Neural progenitor cell (in vitro differentiated cells): Measurements from ENCODE around the gene ETV6. TPM values are rescaled to one million over a fixed set of nuclear protein-coding genes. Genes with fewer than 3 reads are reported as not detected.

Experiments used
- DNase-seq: peaks from one replicate; pipeline ENCODE4 v3.0.0-alpha.2; 2016; ENCODE audit warnings: low spot score
- H2AFZ ChIP-seq: fragments of 200-600 bp; sonication (generic); replicated peaks from 2 replicates; pipeline ENCODE4 v1.6.1; 2016; ENCODE audit warnings: antibody characterized with exemption
- H3F3A ChIP-seq: fragments of 200-600 bp; sonication (generic); 2 replicates; pipeline ENCODE4 v1.6.1; 2016; ENCODE audit warnings: antibody characterized with exemption, low read depth
- H3K27ac ChIP-seq: fragments of 200-600 bp; sonication (generic); 2 replicates; pipeline ENCODE4 v1.5.1; 2016; ENCODE audit warnings: mild to moderate bottlenecking
- H3K27me3 ChIP-seq: fragments of 200-600 bp; sonication (generic); 2 replicates; pipeline ENCODE4 v1.6.1; 2016; ENCODE audit warnings: mild to moderate bottlenecking, moderate library complexity
- H3K36me3 ChIP-seq: fragments of 200-600 bp; sonication (generic); 2 replicates; pipeline ENCODE4 v1.5.1; 2016
- H3K4me1 ChIP-seq: fragments of 200-600 bp; sonication (generic); 2 replicates; pipeline ENCODE4 v1.6.1; 2016; ENCODE audit warnings: mixed run types
- H3K4me2 ChIP-seq: fragments of 200-600 bp; sonication (generic); 2 replicates; pipeline ENCODE4 v1.6.1; 2016
- H3K4me3 ChIP-seq: fragments of 200-600 bp; sonication (generic); 2 replicates; pipeline ENCODE4 v1.5.1; 2016
- H3K79me2 ChIP-seq: fragments of 200-600 bp; sonication (generic); 2 replicates; pipeline ENCODE4 v1.6.1; 2016; ENCODE audit warnings: low read depth
- H3K9ac ChIP-seq: fragments of 200-600 bp; sonication (generic); 2 replicates; pipeline ENCODE4 v1.6.1; 2016
- H3K9me3 ChIP-seq: fragments of 200-600 bp; sonication (generic); 2 replicates; pipeline ENCODE4 v1.5.1; 2016; ENCODE audit warnings: low read depth
- H4K20me1 ChIP-seq: fragments of 200-600 bp; sonication (generic); 2 replicates; pipeline ENCODE4 v1.6.1; 2016; ENCODE audit warnings: low read depth
- H3K27ac Mint-ChIP-seq: 3 replicates; pipeline ENCODE4 v1.8.0; 2021; ENCODE audit warnings: mixed read lengths
- H3K27me3 Mint-ChIP-seq: 2 replicates; pipeline ENCODE4 v1.8.0; 2022; ENCODE audit warnings: low read depth, mild to moderate bottlenecking, inconsistent platforms, moderate library complexity, mixed read lengths; ENCODE audit not compliant: insufficient read depth
- H3K36me3 Mint-ChIP-seq: 3 replicates; pipeline ENCODE4 v1.8.0; 2021; ENCODE audit warnings: mixed read lengths
- H3K4me1 Mint-ChIP-seq: 3 replicates; pipeline ENCODE4 v1.8.0; 2021; ENCODE audit warnings: mixed read lengths
- H3K4me3 Mint-ChIP-seq: 3 replicates; pipeline ENCODE4 v1.8.0; 2021; ENCODE audit warnings: mild to moderate bottlenecking, moderate library complexity, mixed read lengths
- H3K9me3 Mint-ChIP-seq: 3 replicates; pipeline ENCODE4 v1.8.0; 2020; ENCODE audit warnings: mixed read lengths
- CTCF ChIP-seq: fragments of 200-600 bp; sonication (generic); IDR thresholded peaks from 2 replicates; pipeline ENCODE4 v1.5.1; 2017; ENCODE audit warnings: antibody characterized with exemption, mild to moderate bottlenecking
- EZH2 ChIP-seq: fragments of 200-600 bp; sonication (generic); IDR thresholded peaks from 2 replicates; pipeline ENCODE4 v1.6.1; 2017; ENCODE audit warnings: antibody characterized with exemption, mild to moderate bottlenecking, moderate library complexity
- EZH2phosphoT487 ChIP-seq: fragments of 200-600 bp; sonication (generic); IDR thresholded peaks from 2 replicates; pipeline ENCODE4 v1.6.1; 2017; ENCODE audit warnings: antibody characterized with exemption
- total RNA-seq: library from RNA; depleted of rRNA; stranded (reverse); fragments of >200 nt; gene quantifications from 2 replicates; pipeline ENCODE4 v1.2.3, GENCODE V29; 2015; ENCODE audit warnings: low replicate concordance

Gene ETV6
- total RNA-seq, 1 donor from 2014 or later: 6.2 TPM

DNA sequence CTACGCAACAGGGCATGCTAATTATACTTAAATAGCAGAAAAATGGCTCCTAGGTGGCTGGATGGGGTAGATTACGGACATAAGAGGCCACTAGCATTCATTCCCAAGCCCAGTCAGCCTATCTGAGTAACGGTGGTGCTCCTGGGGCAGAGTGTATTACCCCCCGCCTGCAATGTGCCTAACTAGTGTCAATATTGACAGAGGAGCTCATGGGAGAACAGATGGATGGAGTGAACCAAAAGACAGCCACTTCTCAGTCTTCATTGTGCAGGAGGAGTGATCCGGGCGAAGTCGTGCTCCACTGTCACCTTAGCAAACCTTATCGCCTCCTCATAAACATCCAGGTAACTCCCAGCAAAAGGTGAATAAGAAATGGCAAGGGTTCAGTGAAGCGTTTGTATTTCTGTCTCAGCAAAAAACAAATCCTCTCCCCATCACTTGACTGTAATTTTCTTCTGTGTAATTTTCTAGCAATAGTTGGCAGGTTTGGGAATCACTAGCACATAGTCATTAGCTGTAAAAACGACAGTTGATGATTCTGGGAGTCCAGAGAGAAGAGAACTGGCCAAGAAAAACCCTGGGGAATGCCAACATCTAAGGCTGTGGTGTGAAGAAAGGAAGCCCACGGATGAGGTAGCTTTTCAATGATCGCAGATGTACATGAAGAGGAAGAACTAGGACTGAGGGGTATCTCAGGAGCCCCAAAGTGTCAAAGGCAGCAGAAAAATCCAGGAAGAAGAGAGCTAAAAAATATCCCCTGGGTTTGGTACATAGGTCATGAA lies 294.6 kb downstream of the ETV6 start:
- Mint-ChIP-seq H3K27ac (no peak overlapping the region), H3K9me3 (peaks cover 17% of the 10 kb centered on the region), H3K36me3 (no peaks in the 10 kb centered on the region), H3K4me1 (no peaks in the 10 kb centered on the region), H3K4me3 (no peak overlapping the region), H3K27me3 (peaks cover 11% of the 10 kb centered on the region)
- Histone ChIP-seq H3K4me1 (no peaks in the 10 kb centered on the region), H3K27ac (no peak overlapping the region), H2AFZ (no peak overlapping the region), H3K9ac (no peak overlapping the region), H3K4me3 (no peak overlapping the region), H3F3A (no peaks in the 10 kb centered on the region), H3K36me3 (no peaks in the 10 kb centered on the region), H3K4me2 (no peak overlapping the region), H3K9me3 (no peaks in the 10 kb centered on the region), H3K27me3 (no peaks in the 10 kb centered on the region), H4K20me1 (no peaks in the 10 kb centered on the region), H3K79me2 (no peaks in the 10 kb centered on the region)
- no peak for DNase-seq
- TF ChIP-seq CTCF: no peak
- TF ChIP-seq EZH2phosphoT487: no peak
- TF ChIP-seq EZH2: no peak
